HepG2 (cell line): ENCODE results near the gene CES2. TPM values are rescaled to one million over a fixed set of nuclear protein-coding genes. Genes with fewer than 3 reads are reported as not detected.
A peak's percentile ranks its signal among the peaks of the same experiment; 100 is the strongest.

Experiments
- ADNP ChIP-seq: sonication (generic); formaldehyde crosslinking; IDR thresholded peaks from 2 replicates; pipeline ENCODE4 v1.4.0; 2020; ENCODE audit warnings: missing genetic modification reagents
- ASH2L ChIP-seq: fragments of 300-600, 200-600 bp; sonication (generic); IDR thresholded peaks from 2 replicates; pipeline ENCODE4 v1.7.0; 2017; ENCODE audit warnings: low read depth, mild to moderate bottlenecking, moderate library complexity, mixed read lengths, low read length; ENCODE audit not compliant: insufficient read length
- DNMT1 ChIP-seq: sonication (generic); formaldehyde crosslinking; IDR thresholded peaks from 2 replicates; pipeline ENCODE4 v1.5.1; 2020; ENCODE audit warnings: mild to moderate bottlenecking, missing genetic modification reagents
- GTF2F1 ChIP-seq: fragments of 150-350 bp; IDR thresholded peaks from 2 replicates; pipeline ENCODE4 v1.6.1; 2014; ENCODE audit warnings: low read length
- HNF4A ChIP-seq: sonication (generic); formaldehyde crosslinking; IDR thresholded peaks from 2 replicates; pipeline ENCODE4 v1.4.0; 2020; ENCODE audit warnings: missing genetic modification reagents
- HNRNPK ChIP-seq: fragments of 200-400 bp; formaldehyde crosslinking; IDR thresholded peaks from 2 replicates; pipeline ENCODE4 v1.6.1; 2018; ENCODE audit warnings: low read length, low read depth, moderate library complexity, mild to moderate bottlenecking; ENCODE audit not compliant: poor library complexity, severe bottlenecking
- KDM2A ChIP-seq: sonication (generic); formaldehyde crosslinking; IDR thresholded peaks from 2 replicates; pipeline ENCODE4 v1.4.0; 2020; ENCODE audit warnings: low read depth, missing genetic modification reagents, borderline replicate concordance
- KDM5A ChIP-seq: fragments of 200-600 bp; sonication (generic); IDR thresholded peaks from 2 replicates; pipeline ENCODE4 v1.7.0; 2018; ENCODE audit warnings: antibody characterized with exemption, mild to moderate bottlenecking, low read length, borderline replicate concordance
- PITX1 ChIP-seq: sonication (generic); formaldehyde crosslinking; IDR thresholded peaks from 2 replicates; pipeline ENCODE4 v1.5.1; 2020; ENCODE audit warnings: mild to moderate bottlenecking, missing genetic modification reagents
- SAP130 ChIP-seq: IDR thresholded peaks from 2 replicates; pipeline ENCODE4 v1.6.1; 2016; ENCODE audit warnings: low read depth
- STAT5B ChIP-seq: sonication (generic); formaldehyde crosslinking; IDR thresholded peaks from 2 replicates; pipeline ENCODE4 v1.4.0; 2020; ENCODE audit warnings: missing genetic modification reagents
- polyA plus RNA-seq, 8 experiments: library from polyadenylated mRNA; depleted of rRNA in 3 of 8; stranded (reverse) in 7 of 8; unstranded in 1 of 8; fragments of >200 nt; fragmentation: Illumina TruSeq in 4 of 8; extraction: Trizol in 4 of 8; gene quantifications; 2 replicates each; pipeline versions ENCODE4 v1.2.1 to v1.2.3, GENCODE V29; 2011 to 2016; ENCODE audit warnings: low read depth in 4 of 8, missing spikeins in 1 of 8, mixed read lengths in 1 of 8; ENCODE audit not compliant: insufficient read depth in 1 of 8
- total RNA-seq, 5 experiments: library from RNA; depleted of rRNA; stranded (reverse); fragments of >200 nt; fragmentation: Illumina TruSeq; extraction: Trizol; gene quantifications; 2 replicates each; pipeline ENCODE4 v1.2.3, GENCODE V29; 2016; ENCODE audit warnings: low read depth in 1 of 5
- TF ChIP-seq, protein P1 (sequence below): sonication (generic); formaldehyde crosslinking; conservative IDR thresholded peaks from 2 replicates; pipeline ENCODE4 v1.4.0; 2020; ENCODE audit warnings: mild to moderate bottlenecking, missing genetic modification reagents, moderate library complexity
- TF ChIP-seq, protein P2 (sequence below): sonication (generic); formaldehyde crosslinking; IDR thresholded peaks from 2 replicates; pipeline ENCODE4 v1.8.0; 2022; ENCODE audit warnings: low read depth, missing genetic modification reagents
- TF ChIP-seq, protein P3 (sequence below): sonication (generic); formaldehyde crosslinking; IDR thresholded peaks from 2 replicates; pipeline ENCODE4 v1.4.0; 2020; ENCODE audit warnings: mild to moderate bottlenecking, missing genetic modification reagents
- TF ChIP-seq, protein P4 (sequence below): sonication (generic); formaldehyde crosslinking; IDR thresholded peaks from 2 replicates; pipeline ENCODE4 v1.8.0; 2022; ENCODE audit warnings: missing genetic modification reagents, mild to moderate bottlenecking, borderline replicate concordance
- TF ChIP-seq, protein P5 (sequence below): sonication (generic); formaldehyde crosslinking; IDR thresholded peaks from 2 replicates; pipeline ENCODE4 v1.4.0; 2020; ENCODE audit warnings: mild to moderate bottlenecking, missing genetic modification reagents
- TF ChIP-seq, protein P6 (sequence below): sonication (generic); formaldehyde crosslinking; IDR thresholded peaks from 2 replicates; pipeline ENCODE4 v1.5.0; 2020; ENCODE audit warnings: missing genetic modification reagents

CES2 gene
- total and polyA plus RNA-seq, 2 of the 13 experiments (the other 11 are each of a cell fraction or from before 2014, with no cell fraction given) = 50.6 to 63.8 TPM

DNA sequence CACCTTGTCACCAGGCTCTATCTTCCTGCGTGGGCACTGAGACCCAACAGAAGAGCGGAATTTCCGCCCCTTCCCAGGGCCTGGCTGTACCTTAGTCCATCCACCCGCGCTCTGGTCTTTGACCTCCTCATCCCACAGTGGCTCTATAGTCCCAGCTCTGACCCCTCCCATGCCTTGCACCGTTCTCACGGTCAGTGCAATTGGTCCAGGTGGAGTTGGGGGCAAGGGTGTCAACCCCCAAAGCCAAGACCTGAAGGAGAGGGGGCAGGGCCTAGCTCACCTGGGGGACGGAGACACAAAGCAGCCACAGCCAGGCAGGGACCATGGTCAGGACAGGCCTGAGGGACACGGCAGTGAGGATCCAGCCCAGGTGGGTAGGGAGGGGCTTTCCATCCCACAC lies 17.6 kb upstream of the CES2 start (continued):
- TF ChIP-seq, protein P1, sequence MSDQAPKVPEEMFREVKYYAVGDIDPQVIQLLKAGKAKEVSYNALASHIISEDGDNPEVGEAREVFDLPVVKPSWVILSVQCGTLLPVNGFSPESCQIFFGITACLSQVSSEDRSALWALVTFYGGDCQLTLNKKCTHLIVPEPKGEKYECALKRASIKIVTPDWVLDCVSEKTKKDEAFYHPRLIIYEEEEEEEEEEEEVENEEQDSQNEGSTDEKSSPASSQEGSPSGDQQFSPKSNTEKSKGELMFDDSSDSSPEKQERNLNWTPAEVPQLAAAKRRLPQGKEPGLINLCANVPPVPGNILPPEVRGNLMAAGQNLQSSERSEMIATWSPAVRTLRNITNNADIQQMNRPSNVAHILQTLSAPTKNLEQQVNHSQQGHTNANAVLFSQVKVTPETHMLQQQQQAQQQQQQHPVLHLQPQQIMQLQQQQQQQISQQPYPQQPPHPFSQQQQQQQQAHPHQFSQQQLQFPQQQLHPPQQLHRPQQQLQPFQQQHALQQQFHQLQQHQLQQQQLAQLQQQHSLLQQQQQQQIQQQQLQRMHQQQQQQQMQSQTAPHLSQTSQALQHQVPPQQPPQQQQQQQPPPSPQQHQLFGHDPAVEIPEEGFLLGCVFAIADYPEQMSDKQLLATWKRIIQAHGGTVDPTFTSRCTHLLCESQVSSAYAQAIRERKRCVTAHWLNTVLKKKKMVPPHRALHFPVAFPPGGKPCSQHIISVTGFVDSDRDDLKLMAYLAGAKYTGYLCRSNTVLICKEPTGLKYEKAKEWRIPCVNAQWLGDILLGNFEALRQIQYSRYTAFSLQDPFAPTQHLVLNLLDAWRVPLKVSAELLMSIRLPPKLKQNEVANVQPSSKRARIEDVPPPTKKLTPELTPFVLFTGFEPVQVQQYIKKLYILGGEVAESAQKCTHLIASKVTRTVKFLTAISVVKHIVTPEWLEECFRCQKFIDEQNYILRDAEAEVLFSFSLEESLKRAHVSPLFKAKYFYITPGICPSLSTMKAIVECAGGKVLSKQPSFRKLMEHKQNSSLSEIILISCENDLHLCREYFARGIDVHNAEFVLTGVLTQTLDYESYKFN = 0 out of 2 replicates have a peak, but pooled peaks have one; percentile 35
- TF ChIP-seq KDM2A (CRISPR knock-in tag) (no peak), ASH2L (no peak), SAP130 (CRISPR knock-in tag) (peak; percentile 25; the same call in 1 of the 2 replicates), STAT5B (CRISPR knock-in tag) (no peak), GTF2F1 (no peak), PITX1 (no peak), ADNP (no peak), HNRNPK (no peak), HNF4A (CRISPR knock-in tag) (peak; percentile 79), DNMT1 (CRISPR knock-in tag) (0 out of 2 replicates have a peak, but pooled peaks have one; percentile 9), KDM5A (no peak)
- TF ChIP-seq, protein P2, sequence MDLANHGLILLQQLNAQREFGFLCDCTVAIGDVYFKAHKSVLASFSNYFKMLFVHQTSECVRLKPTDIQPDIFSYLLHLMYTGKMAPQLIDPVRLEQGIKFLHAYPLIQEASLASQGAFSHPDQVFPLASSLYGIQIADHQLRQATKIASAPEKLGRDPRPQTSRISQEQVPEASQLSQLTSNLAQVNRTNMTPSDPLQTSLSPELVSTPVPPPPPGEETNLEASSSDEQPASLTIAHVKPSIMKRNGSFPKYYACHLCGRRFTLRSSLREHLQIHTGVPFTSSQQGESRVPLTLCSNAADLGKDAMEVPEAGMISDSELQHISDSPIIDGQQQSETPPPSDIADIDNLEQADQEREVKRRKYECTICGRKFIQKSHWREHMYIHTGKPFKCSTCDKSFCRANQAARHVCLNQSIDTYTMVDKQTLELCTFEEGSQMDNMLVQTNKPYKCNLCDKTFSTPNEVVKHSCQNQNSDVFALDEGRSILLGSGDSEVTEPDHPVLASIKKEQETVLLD (CRISPR knock-in tag) = no peak
- TF ChIP-seq, protein P3, sequence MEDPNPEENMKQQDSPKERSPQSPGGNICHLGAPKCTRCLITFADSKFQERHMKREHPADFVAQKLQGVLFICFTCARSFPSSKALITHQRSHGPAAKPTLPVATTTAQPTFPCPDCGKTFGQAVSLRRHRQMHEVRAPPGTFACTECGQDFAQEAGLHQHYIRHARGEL (CRISPR knock-in tag) = no peak
- TF ChIP-seq, protein P4, sequence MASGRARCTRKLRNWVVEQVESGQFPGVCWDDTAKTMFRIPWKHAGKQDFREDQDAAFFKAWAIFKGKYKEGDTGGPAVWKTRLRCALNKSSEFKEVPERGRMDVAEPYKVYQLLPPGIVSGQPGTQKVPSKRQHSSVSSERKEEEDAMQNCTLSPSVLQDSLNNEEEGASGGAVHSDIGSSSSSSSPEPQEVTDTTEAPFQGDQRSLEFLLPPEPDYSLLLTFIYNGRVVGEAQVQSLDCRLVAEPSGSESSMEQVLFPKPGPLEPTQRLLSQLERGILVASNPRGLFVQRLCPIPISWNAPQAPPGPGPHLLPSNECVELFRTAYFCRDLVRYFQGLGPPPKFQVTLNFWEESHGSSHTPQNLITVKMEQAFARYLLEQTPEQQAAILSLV (CRISPR knock-in tag) = no peak
- TF ChIP-seq, protein P5, sequence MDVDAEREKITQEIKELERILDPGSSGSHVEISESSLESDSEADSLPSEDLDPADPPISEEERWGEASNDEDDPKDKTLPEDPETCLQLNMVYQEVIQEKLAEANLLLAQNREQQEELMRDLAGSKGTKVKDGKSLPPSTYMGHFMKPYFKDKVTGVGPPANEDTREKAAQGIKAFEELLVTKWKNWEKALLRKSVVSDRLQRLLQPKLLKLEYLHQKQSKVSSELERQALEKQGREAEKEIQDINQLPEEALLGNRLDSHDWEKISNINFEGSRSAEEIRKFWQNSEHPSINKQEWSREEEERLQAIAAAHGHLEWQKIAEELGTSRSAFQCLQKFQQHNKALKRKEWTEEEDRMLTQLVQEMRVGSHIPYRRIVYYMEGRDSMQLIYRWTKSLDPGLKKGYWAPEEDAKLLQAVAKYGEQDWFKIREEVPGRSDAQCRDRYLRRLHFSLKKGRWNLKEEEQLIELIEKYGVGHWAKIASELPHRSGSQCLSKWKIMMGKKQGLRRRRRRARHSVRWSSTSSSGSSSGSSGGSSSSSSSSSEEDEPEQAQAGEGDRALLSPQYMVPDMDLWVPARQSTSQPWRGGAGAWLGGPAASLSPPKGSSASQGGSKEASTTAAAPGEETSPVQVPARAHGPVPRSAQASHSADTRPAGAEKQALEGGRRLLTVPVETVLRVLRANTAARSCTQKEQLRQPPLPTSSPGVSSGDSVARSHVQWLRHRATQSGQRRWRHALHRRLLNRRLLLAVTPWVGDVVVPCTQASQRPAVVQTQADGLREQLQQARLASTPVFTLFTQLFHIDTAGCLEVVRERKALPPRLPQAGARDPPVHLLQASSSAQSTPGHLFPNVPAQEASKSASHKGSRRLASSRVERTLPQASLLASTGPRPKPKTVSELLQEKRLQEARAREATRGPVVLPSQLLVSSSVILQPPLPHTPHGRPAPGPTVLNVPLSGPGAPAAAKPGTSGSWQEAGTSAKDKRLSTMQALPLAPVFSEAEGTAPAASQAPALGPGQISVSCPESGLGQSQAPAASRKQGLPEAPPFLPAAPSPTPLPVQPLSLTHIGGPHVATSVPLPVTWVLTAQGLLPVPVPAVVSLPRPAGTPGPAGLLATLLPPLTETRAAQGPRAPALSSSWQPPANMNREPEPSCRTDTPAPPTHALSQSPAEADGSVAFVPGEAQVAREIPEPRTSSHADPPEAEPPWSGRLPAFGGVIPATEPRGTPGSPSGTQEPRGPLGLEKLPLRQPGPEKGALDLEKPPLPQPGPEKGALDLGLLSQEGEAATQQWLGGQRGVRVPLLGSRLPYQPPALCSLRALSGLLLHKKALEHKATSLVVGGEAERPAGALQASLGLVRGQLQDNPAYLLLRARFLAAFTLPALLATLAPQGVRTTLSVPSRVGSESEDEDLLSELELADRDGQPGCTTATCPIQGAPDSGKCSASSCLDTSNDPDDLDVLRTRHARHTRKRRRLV (CRISPR knock-in tag) = no peak
- TF ChIP-seq, protein P6, sequence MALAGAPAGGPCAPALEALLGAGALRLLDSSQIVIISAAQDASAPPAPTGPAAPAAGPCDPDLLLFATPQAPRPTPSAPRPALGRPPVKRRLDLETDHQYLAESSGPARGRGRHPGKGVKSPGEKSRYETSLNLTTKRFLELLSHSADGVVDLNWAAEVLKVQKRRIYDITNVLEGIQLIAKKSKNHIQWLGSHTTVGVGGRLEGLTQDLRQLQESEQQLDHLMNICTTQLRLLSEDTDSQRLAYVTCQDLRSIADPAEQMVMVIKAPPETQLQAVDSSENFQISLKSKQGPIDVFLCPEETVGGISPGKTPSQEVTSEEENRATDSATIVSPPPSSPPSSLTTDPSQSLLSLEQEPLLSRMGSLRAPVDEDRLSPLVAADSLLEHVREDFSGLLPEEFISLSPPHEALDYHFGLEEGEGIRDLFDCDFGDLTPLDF = no peak
